Small intestine (tissue), 7 donors: ENCODE data around the gene SHROOM1. TPM values are rescaled to one million over a fixed set of nuclear protein-coding genes. Genes with fewer than 3 reads are reported as not detected.
"Not testable (repeated sequence)": the region's sequence is repeated elsewhere in the genome, so short reads cannot be mapped to it uniquely, and the experiment has no call there.

Experiments
- DNase-seq, 2 donors: peaks; one replicate each; pipeline versions ENCODE4 v3.0.0 to v3.0.0-alpha.2; 2013
- FAIRE-seq: peaks from 2 replicates; lab custom pipeline; 2012; peaks lifted over from hg19 to GRCh38; lab: Jason Lieb, UNC
- H3K27ac ChIP-seq, 3 donors: one replicate each; pipeline ENCODE4 v1.5.1; 2013; ENCODE audit warnings: low read length in 2 of 3, mild to moderate bottlenecking in 2 of 3, control low read depth in 1 of 3, inconsistent platforms in 1 of 3, low read depth in 1 of 3, moderate library complexity in 1 of 3
- H3K27me3 ChIP-seq, 3 donors: one replicate each; pipeline ENCODE4 v1.6.1; 2013; ENCODE audit warnings: low read length in 3 of 3, inconsistent platforms in 1 of 3; ENCODE audit not compliant: control insufficient read depth in 3 of 3, insufficient read depth in 3 of 3
- H3K36me3 ChIP-seq, 3 donors: one replicate each; pipeline ENCODE4 v1.6.1; 2013; ENCODE audit warnings: low read length in 3 of 3, inconsistent platforms in 1 of 3, low read depth in 1 of 3, mild to moderate bottlenecking in 1 of 3, moderate library complexity in 1 of 3; ENCODE audit not compliant: control insufficient read depth in 3 of 3, insufficient read depth in 2 of 3
- H3K4me1 ChIP-seq, 3 donors: one replicate each; pipeline ENCODE4 v1.6.1; 2013; ENCODE audit warnings: low read length in 2 of 3, inconsistent platforms in 1 of 3, low read depth in 1 of 3, mild to moderate bottlenecking in 1 of 3, moderate library complexity in 1 of 3; ENCODE audit not compliant: control insufficient read depth in 3 of 3, insufficient read depth in 2 of 3
- H3K4me3 ChIP-seq, 3 donors: one replicate each; pipeline ENCODE4 v1.5.1; 2013; ENCODE audit warnings: low read length in 3 of 3, control low read depth in 1 of 3, inconsistent platforms in 1 of 3, low read depth in 1 of 3, mild to moderate bottlenecking in 1 of 3, moderate library complexity in 1 of 3
- H3K9me3 ChIP-seq, 2 donors: one replicate each; pipeline ENCODE4 v1.6.1; 2013; ENCODE audit warnings: low read depth in 1 of 2, low read length in 1 of 2; ENCODE audit not compliant: control insufficient read depth in 2 of 2, insufficient read depth in 1 of 2
- WGBS, 3 donors: extraction: QIAGEN DNeasy Blood & Tissue Kit; methylation state at CpG; one replicate each; pipeline ENCODE4 v1.1.7; 2013; 5-methylcytosine and 5-hydroxymethylcytosine counted together
- polyA plus RNA-seq, 4 donors: library from polyadenylated mRNA; stranded (reverse) in 3 of 4; unstranded in 1 of 4; fragments of 200-250 nt in 3 of 4; fragments of 120-200 nt in 1 of 4; gene quantifications; one replicate each; pipeline versions ENCODE4 v1.2.1 to v1.2.3, GENCODE V29; 2013
- donor health status: healthy with polysubstance abuse.
- donor health status: control.
- donor health status: control.
- donor health status: Bipolar disorder and iron deficiency.
- donor health status: healthy.

The SHROOM1 gene
- polyA plus RNA-seq, 4 donors: 9.2 to 72.2 (median 15.0) TPM

GRCh38 chr5:132812781-132813598, 17.5 kb downstream of the SHROOM1 start, which contains the start of gene SOWAHA:
Gene SOWAHA, plus strand, starts transcription at chr5:132813302. Its CDS starts 320 bp downstream, at chr5:132813622.
- Histone ChIP-seq H3K27me3 (peaks cover 0 to 13% (median 3%) of the 10 kb centered on the region in 3 donors), H3K36me3 (peaks cover 0 to 8% (median 0%) of the 10 kb centered on the region in 3 donors)
- WGBS, 3 donors: 1 to 2% (median 2%) methylated on average over 56 to 68 of the region's 68 CpGs

GRCh38 chr5:132812123-132812765, 18.2 kb downstream of the SHROOM1 start:
- Histone ChIP-seq H3K36me3 (peaks cover 0 to 8% (median 0%) of the 10 kb centered on the region in 3 donors), H3K27ac (no peak overlapping the region), H3K27me3 (peaks cover 0 to 13% (median 3%) of the 10 kb centered on the region in 3 donors), H3K4me3 (no peak overlapping the region), H3K4me1 (peaks cover 0 to 30% (median 0%) of the 10 kb centered on the region in 3 donors), H3K9me3 (peaks cover 0 to 3% of the 10 kb centered on the region in 2 donors)
- 59 to 77% (median 73%) methylated on average over 18 of the region's 18 CpGs for WGBS, 3 donors
- FAIRE-seq (no peak), DNase-seq (no peak)

More at GRCh38 chr5:132812781-132813598, 17.5 kb downstream of the SHROOM1 start, which contains the start of gene SOWAHA:
- DNase-seq (peak; percentile 72 to 91), FAIRE-seq (no peak)
- H3K9me3 ChIP-seq: peaks cover 0 to 3% of the 10 kb centered on the region in 2 donors
- peaks cover 0 to 33% (median 0%) of the 10 kb centered on the region in 3 donors for H3K4me1 ChIP-seq
- H3K27ac ChIP-seq: peak within 1 kb of the TSS; percentile 91 to 94 (median 94)
- H3K4me3 ChIP-seq: peak within 1 kb of the TSS; percentile 49 to 77 (median 49)

GRCh38 chr5:132810605-132811004, 19.8 kb downstream of the SHROOM1 start:
- Histone ChIP-seq H3K4me1 (peaks cover 0 to 27% (median 0%) of the 10 kb centered on the region in 3 donors), H3K27me3 (peaks cover 0 to 13% (median 3%) of the 10 kb centered on the region in 3 donors), H3K9me3 (peaks cover 0 to 3% of the 10 kb centered on the region in 2 donors), H3K27ac (no peak overlapping the region), H3K36me3 (peaks cover 0 to 8% (median 0%) of the 10 kb centered on the region in 3 donors), H3K4me3 (no peak overlapping the region)
- WGBS, 3 donors: 86 to 94% (median 92%) methylated on average over 5 of the region's 5 CpGs
- DNase-seq (no peak), FAIRE-seq (no peak)

- no peaks in the 10 kb centered on the region for H3K36me3 ChIP-seq
- no peaks in the 10 kb centered on the region for H3K9me3 ChIP-seq
- H3K4me3 ChIP-seq: no peak overlapping the region
- peaks cover 0 to 10% (median 3%) of the 10 kb centered on the region in 3 donors for H3K27me3 ChIP-seq
- DNase-seq: no peak
- H3K27ac ChIP-seq: no peak overlapping the region
- H3K4me1 ChIP-seq: peaks cover 0 to 21% (median 0%) of the 10 kb centered on the region in 3 donors
- WGBS, 3 donors: 15 to 36% (median 31%) methylated on average over 3 of the region's 3 CpGs
- FAIRE-seq: no peak
Observed at GRCh38 chr5:132808866-132809265, 21.6 kb downstream of the SHROOM1 start.

GRCh38 chr5:132808448-132808847, 22.0 kb downstream of the SHROOM1 start:
- H3K4me1 ChIP-seq: peaks cover 0 to 21% (median 0%) of the 10 kb centered on the region in 3 donors
- H3K9me3 ChIP-seq: no peaks in the 10 kb centered on the region
- H3K27me3 ChIP-seq: peaks cover 0 to 8% (median 3%) of the 10 kb centered on the region in 3 donors
- WGBS, 3 donors: 14 to 45% (median 21%) methylated on average over 2 of the region's 2 CpGs
- no peak for FAIRE-seq
- DNase-seq: peak; percentile 22 to 36
- no peak overlapping the region for H3K4me3 ChIP-seq
- H3K36me3 ChIP-seq: no peaks in the 10 kb centered on the region
- no peak overlapping the region for H3K27ac ChIP-seq

GRCh38 chr5:132807163-132807838, 23.1 kb downstream of the SHROOM1 start:
- peaks cover 0 to 6% of the 10 kb centered on the region in 2 donors for H3K9me3 ChIP-seq
- peak overlapping the region; percentile 74 to 84 (median 77) for H3K27ac ChIP-seq
- 22 to 47% (median 34%) methylated on average over 12 of the region's 12 CpGs for WGBS, 3 donors
- peak overlapping the region in 2 of 3 donors; percentile 35 to 36 for H3K4me3 ChIP-seq
- peaks cover 0 to 6% (median 3%) of the 10 kb centered on the region in 3 donors for H3K27me3 ChIP-seq
- no peaks in the 10 kb centered on the region for H3K36me3 ChIP-seq
- FAIRE-seq (no peak), DNase-seq (peak; percentile 97 to 98)
- peaks cover 0 to 21% (median 0%) of the 10 kb centered on the region in 3 donors for H3K4me1 ChIP-seq

GRCh38 chr5:132806804-132807162, 23.7 kb downstream of the SHROOM1 start:
- Histone ChIP-seq H3K4me1 (peaks cover 0 to 21% (median 0%) of the 10 kb centered on the region in 3 donors), H3K4me3 (peak overlapping the region in 2 of 3 donors; percentile 35 to 36), H3K27ac (peak overlapping the region; percentile 74 to 84 (median 77))
- 21 to 68% (median 39%) methylated on average over 12 of the region's 12 CpGs for WGBS, 3 donors
- H3K9me3 ChIP-seq, FAIRE-seq, DNase-seq, H3K27me3 ChIP-seq, H3K36me3 ChIP-seq: not testable (repeated sequence)
